K562 (cell line): ENCODE measurements around the gene ADAT1. TPM values are rescaled to one million over a fixed set of nuclear protein-coding genes. Genes with fewer than 3 reads are reported as not detected.

Experiments
- CXXC5 ChIP-seq: fragments of 250-450 bp; sonication (Bioruptor Pico); IDR thresholded peaks from 2 replicates; pipeline ENCODE4 v1.8.0; 2022; ENCODE audit warnings: inconsistent platforms, mild to moderate bottlenecking, moderate library complexity
- DIDO1 ChIP-seq: fragments of 450-650 bp; IDR thresholded peaks from 2 replicates; pipeline ENCODE4 v1.6.1; 2016; ENCODE audit warnings: low read depth, missing biosample characterization, missing genetic modification characterization
- EHMT2 ChIP-seq: fragments of 450-650 bp; IDR thresholded peaks from 2 replicates; pipeline ENCODE4 v1.6.1; 2018; ENCODE audit warnings: antibody characterized with exemption
- ELF1 ChIP-seq: fragments of 200-800 bp; sonication (Bioruptor generic); IDR thresholded peaks from 2 replicates; pipeline ENCODE4 v1.6.1; 2016; ENCODE audit warnings: missing genetic modification characterization, missing compliant biosample characterization
- FOXK2 ChIP-seq, 2 experiments: fragments of 450-650 bp; IDR thresholded peaks in 1 of 2; conservative IDR thresholded peaks in 1 of 2; 2 replicates each; pipeline ENCODE4 v1.6.1; 2016; ENCODE audit warnings: low read depth in 2 of 2, mild to moderate bottlenecking in 1 of 2
- HDGF ChIP-seq: fragments of 450-650 bp; IDR thresholded peaks from 2 replicates; pipeline ENCODE4 v1.6.1; 2016
- HIVEP1 ChIP-seq: fragments of 250-450 bp; sonication (Bioruptor Pico); IDR thresholded peaks from 2 replicates; pipeline ENCODE4 v1.4.0; 2020; ENCODE audit warnings: mild to moderate bottlenecking
- KLF13 ChIP-seq: fragments of 450-650 bp; IDR thresholded peaks from 2 replicates; pipeline ENCODE4 v1.6.1; 2016; ENCODE audit warnings: missing genetic modification characterization, low read depth, mild to moderate bottlenecking, missing compliant biosample characterization, moderate library complexity, borderline replicate concordance
- MCM2 ChIP-seq: fragments of 450-650 bp; IDR thresholded peaks from 2 replicates; pipeline ENCODE4 v1.6.1; 2017; ENCODE audit warnings: low read depth, mild to moderate bottlenecking
- MYBL2 ChIP-seq, 2 experiments: fragments of 450-650 bp in 1 of 2; sonication (generic) in 1 of 2; formaldehyde crosslinking in 1 of 2; IDR thresholded peaks; 2 replicates each; pipeline versions ENCODE4 v1.6.1 to v1.8.1; 2017 to 2022; ENCODE audit warnings: borderline replicate concordance in 1 of 2, inconsistent platforms in 1 of 2, low read depth in 1 of 2, mild to moderate bottlenecking in 1 of 2, missing genetic modification reagents in 1 of 2, moderate library complexity in 1 of 2
- POLR2AphosphoS5 ChIP-seq: IDR thresholded peaks from 2 replicates; pipeline ENCODE4 v1.6.1; 2011; ENCODE audit warnings: mild to moderate bottlenecking, low read depth, low read length, moderate library complexity; ENCODE audit not compliant: control insufficient read depth, insufficient read depth
- SMARCA4 ChIP-seq: fragments of 450-650 bp; IDR thresholded peaks from 2 replicates; pipeline ENCODE4 v1.6.1; 2016
- SREBF1 ChIP-seq: fragments of 150-350 bp; IDR thresholded peaks from 2 replicates; pipeline ENCODE4 v1.6.1; 2014; ENCODE audit warnings: antibody characterized with exemption, low read depth, low read length, borderline replicate concordance
- TAF7 ChIP-seq: fragments of 450-650 bp; IDR thresholded peaks from 2 replicates; pipeline ENCODE4 v1.6.1; 2016; ENCODE audit warnings: missing genetic modification characterization, missing compliant biosample characterization
- ZC3H11A ChIP-seq: IDR thresholded peaks from 2 replicates; pipeline ENCODE4 v1.6.1; 2012; ENCODE audit warnings: low read depth, low read length, improper control_type of control experiment
- ZHX1 ChIP-seq: fragments of 150-350 bp; conservative IDR thresholded peaks from 2 replicates; pipeline ENCODE4 v1.6.1; 2014; ENCODE audit warnings: low read length
- ZNF133 ChIP-seq: fragments of 250-450 bp; sonication (Bioruptor Pico); IDR thresholded peaks from 2 replicates; pipeline ENCODE4 v1.4.0; 2020; ENCODE audit warnings: mild to moderate bottlenecking
- ZNF586 ChIP-seq: fragments of 450-650 bp; formaldehyde crosslinking; conservative IDR thresholded peaks from 2 replicates; pipeline ENCODE4 v1.4.0; 2020; ENCODE audit warnings: mild to moderate bottlenecking, moderate library complexity
- ZNF76 ChIP-seq: fragments of 250-450 bp; sonication (Bioruptor Pico); IDR thresholded peaks from 2 replicates; pipeline ENCODE4 v1.4.0; 2020; ENCODE audit warnings: mild to moderate bottlenecking, moderate library complexity, borderline replicate concordance
- ZNF780A ChIP-seq: fragments of 250-450 bp; sonication (Bioruptor Pico); IDR thresholded peaks from 2 replicates; pipeline ENCODE4 v1.5.0; 2021; ENCODE audit warnings: mild to moderate bottlenecking
- polyA plus RNA-seq, 8 experiments: library from polyadenylated mRNA; depleted of rRNA in 4 of 8; stranded (reverse) in 5 of 8; unstranded in 3 of 8; fragments of >200 nt; fragmentation: Nextera tagmentation in 2 of 8; fragmentation: Illumina TruSeq in 1 of 8; extraction: Ambion mirVana in 2 of 8; extraction: Trizol in 1 of 8; gene quantifications; 2 replicates each; pipeline versions ENCODE4 v1.2.1 to v1.2.3, GENCODE V29; 2011 to 2014; ENCODE audit warnings: inconsistent platforms in 1 of 8, missing spikeins in 1 of 8
- total RNA-seq, 7 experiments: library from RNA; depleted of rRNA in 6 of 7; stranded (reverse); fragments of >200 nt in 6 of 7; fragmentation: Illumina TruSeq in 2 of 7; extraction: Trizol in 2 of 7; gene quantifications; 2 replicates each; pipeline versions ENCODE4 v1.2.1 to v1.2.3, GENCODE V29; 2011 to 2021; ENCODE audit warnings: low replicate concordance in 1 of 7
- TF ChIP-seq, protein P1 (sequence below): fragments of 250-450 bp; sonication (Bioruptor Pico); IDR thresholded peaks from 2 replicates; pipeline ENCODE4 v1.4.0; 2020; ENCODE audit warnings: mild to moderate bottlenecking, moderate library complexity
- TF ChIP-seq, protein P2 (sequence below): sonication (generic); formaldehyde crosslinking; IDR thresholded peaks from 2 replicates; pipeline ENCODE4 v1.8.1; 2023; ENCODE audit warnings: mild to moderate bottlenecking, missing genetic modification reagents

The ADAT1 gene
- total and polyA plus RNA-seq, 9 of the 15 experiments (the other 6 are each of a cell fraction or from before 2014, with no cell fraction given), result 16.0 to 36.7 (median 28.2) TPM

- TF ChIP-seq DIDO1 (tag), result no peak
- no peak for TF ChIP-seq CXXC5 (CRISPR knock-in tag)
- no peak for TF ChIP-seq ZHX1
- TF ChIP-seq, protein P1, sequence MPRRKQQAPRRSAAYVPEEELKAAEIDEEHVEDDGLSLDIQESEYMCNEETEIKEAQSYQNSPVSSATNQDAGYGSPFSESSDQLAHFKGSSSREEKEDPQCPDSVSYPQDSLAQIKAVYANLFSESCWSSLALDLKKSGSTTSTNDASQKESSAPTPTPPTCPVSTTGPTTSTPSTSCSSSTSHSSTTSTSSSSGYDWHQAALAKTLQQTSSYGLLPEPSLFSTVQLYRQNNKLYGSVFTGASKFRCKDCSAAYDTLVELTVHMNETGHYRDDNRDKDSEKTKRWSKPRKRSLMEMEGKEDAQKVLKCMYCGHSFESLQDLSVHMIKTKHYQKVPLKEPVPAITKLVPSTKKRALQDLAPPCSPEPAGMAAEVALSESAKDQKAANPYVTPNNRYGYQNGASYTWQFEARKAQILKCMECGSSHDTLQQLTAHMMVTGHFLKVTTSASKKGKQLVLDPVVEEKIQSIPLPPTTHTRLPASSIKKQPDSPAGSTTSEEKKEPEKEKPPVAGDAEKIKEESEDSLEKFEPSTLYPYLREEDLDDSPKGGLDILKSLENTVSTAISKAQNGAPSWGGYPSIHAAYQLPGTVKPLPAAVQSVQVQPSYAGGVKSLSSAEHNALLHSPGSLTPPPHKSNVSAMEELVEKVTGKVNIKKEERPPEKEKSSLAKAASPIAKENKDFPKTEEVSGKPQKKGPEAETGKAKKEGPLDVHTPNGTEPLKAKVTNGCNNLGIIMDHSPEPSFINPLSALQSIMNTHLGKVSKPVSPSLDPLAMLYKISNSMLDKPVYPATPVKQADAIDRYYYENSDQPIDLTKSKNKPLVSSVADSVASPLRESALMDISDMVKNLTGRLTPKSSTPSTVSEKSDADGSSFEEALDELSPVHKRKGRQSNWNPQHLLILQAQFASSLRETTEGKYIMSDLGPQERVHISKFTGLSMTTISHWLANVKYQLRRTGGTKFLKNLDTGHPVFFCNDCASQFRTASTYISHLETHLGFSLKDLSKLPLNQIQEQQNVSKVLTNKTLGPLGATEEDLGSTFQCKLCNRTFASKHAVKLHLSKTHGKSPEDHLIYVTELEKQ (CRISPR knock-in tag), result no peak
- no peak for TF ChIP-seq SMARCA4
- TF ChIP-seq ZNF76, result no peak
- no peak for TF ChIP-seq ELF1 (tag)
- no peak for TF ChIP-seq SREBF1
- no peak for TF ChIP-seq TAF7 (tag)
- no peak for TF ChIP-seq ZC3H11A
- TF ChIP-seq FOXK2 (conservative IDR thresholded peaks at IDR 0.05 in 1 of 2, IDR thresholded peaks at IDR 0.05 in 1 of 2; ENCODE audit: low read depth in 2 of 2), result no peak
- TF ChIP-seq POLR2AphosphoS5, result no peak
- peak; percentile 31; the same call in 1 of the 2 replicates for TF ChIP-seq EHMT2
- no peak for TF ChIP-seq HIVEP1 (CRISPR knock-in tag)
- no peak for TF ChIP-seq HDGF
- no peak for TF ChIP-seq MYBL2 (IDR thresholded peaks at IDR 0.05; ENCODE audit: low read depth)
- TF ChIP-seq MYBL2 (CRISPR knock-in tag; IDR thresholded peaks at IDR 0.05; ENCODE audit: borderline replicate concordance), result no peak
- TF ChIP-seq ZNF133 (CRISPR knock-in tag), result no peak
- no peak for TF ChIP-seq KLF13 (tag)
- TF ChIP-seq, protein P2, sequence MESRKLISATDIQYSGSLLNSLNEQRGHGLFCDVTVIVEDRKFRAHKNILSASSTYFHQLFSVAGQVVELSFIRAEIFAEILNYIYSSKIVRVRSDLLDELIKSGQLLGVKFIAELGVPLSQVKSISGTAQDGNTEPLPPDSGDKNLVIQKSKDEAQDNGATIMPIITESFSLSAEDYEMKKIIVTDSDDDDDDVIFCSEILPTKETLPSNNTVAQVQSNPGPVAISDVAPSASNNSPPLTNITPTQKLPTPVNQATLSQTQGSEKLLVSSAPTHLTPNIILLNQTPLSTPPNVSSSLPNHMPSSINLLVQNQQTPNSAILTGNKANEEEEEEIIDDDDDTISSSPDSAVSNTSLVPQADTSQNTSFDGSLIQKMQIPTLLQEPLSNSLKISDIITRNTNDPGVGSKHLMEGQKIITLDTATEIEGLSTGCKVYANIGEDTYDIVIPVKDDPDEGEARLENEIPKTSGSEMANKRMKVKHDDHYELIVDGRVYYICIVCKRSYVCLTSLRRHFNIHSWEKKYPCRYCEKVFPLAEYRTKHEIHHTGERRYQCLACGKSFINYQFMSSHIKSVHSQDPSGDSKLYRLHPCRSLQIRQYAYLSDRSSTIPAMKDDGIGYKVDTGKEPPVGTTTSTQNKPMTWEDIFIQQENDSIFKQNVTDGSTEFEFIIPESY, result no peak
- no peak for TF ChIP-seq MCM2
- no peak for TF ChIP-seq ZNF780A (CRISPR knock-in tag)
- no peak for TF ChIP-seq ZNF586
Observed at GRCh38 chr16:75565640-75566039, 57.4 kb downstream of the ADAT1 start (continued).
